H1 (cell line): ENCODE results near the gene CRYGN. TPM values are rescaled to one million over a fixed set of nuclear protein-coding genes. Genes with fewer than 3 reads are reported as not detected.

Experiments
- BACH1 ChIP-seq: IDR thresholded peaks from 2 replicates; pipeline ENCODE4 v1.6.1; 2012; ENCODE audit warnings: low read length, improper control_type of control experiment
- CHD7 ChIP-seq: fragments of 300-600 bp; sonication (generic); IDR thresholded peaks from 2 replicates; pipeline ENCODE4 v1.7.1; 2012; ENCODE audit warnings: low read length, moderate library complexity, mild to moderate bottlenecking, inconsistent platforms; ENCODE audit not compliant: insufficient replicate concordance
- E2F6 ChIP-seq: IDR thresholded peaks from 2 replicates; pipeline ENCODE4 v1.6.1; 2012; ENCODE audit warnings: inconsistent platforms
- EP300 ChIP-seq, 2 experiments: IDR thresholded peaks; 1 replicate in 1 of 2; 2 replicates in 1 of 2; pipeline ENCODE4 v1.6.1; 2011 to 2012; ENCODE audit warnings: low read depth in 2 of 2, low read length in 2 of 2, mild to moderate bottlenecking in 2 of 2, borderline replicate concordance in 1 of 2, inconsistent platforms in 1 of 2, moderate library complexity in 1 of 2
- FOSL1 ChIP-seq: IDR thresholded peaks from 2 replicates; pipeline ENCODE4 v1.6.1; 2011; ENCODE audit warnings: mild to moderate bottlenecking, low read depth, low read length, moderate library complexity; ENCODE audit not compliant: insufficient read depth
- JUND ChIP-seq: IDR thresholded peaks from 2 replicates; pipeline ENCODE4 v1.6.1; 2011; ENCODE audit warnings: mild to moderate bottlenecking, improper control_type of control experiment, low read length
- POLR2A ChIP-seq, 2 experiments: IDR thresholded peaks; 1 replicate in 1 of 2; 2 replicates in 1 of 2; pipeline ENCODE4 v1.6.1; 2011; ENCODE audit warnings: low read depth in 2 of 2, low read length in 2 of 2, mild to moderate bottlenecking in 2 of 2; ENCODE audit errors: control extremely low read depth in 1 of 2
- POU5F1 ChIP-seq: IDR thresholded peaks from 2 replicates; pipeline ENCODE4 v1.6.1; 2011; ENCODE audit warnings: low read depth, mild to moderate bottlenecking, low read length, moderate library complexity
- RBBP5 ChIP-seq: IDR thresholded peaks from 2 replicates; pipeline ENCODE4 v1.7.1; 2012; ENCODE audit warnings: low read depth, mild to moderate bottlenecking, inconsistent platforms, low read length, moderate library complexity, borderline replicate concordance
- SIN3A ChIP-seq, 2 experiments: IDR thresholded peaks in 1 of 2; conservative IDR thresholded peaks in 1 of 2; 2 replicates each; pipeline ENCODE4 v1.6.1; 2011 to 2012; ENCODE audit warnings: low read length in 2 of 2, improper control_type of control experiment in 1 of 2, low read depth in 1 of 2, mild to moderate bottlenecking in 1 of 2
- SP2 ChIP-seq: IDR thresholded peaks from 2 replicates; pipeline ENCODE4 v1.6.1; 2012; ENCODE audit warnings: mild to moderate bottlenecking, low read length, inconsistent platforms
- polyA plus RNA-seq, 7 experiments: library from polyadenylated mRNA; depleted of rRNA in 3 of 7; stranded (reverse) in 5 of 7; unstranded in 2 of 7; fragments of >200 nt in 5 of 7; fragments of 200-250 nt in 2 of 7; gene quantifications; 1 replicate in 5 of 7; 2 replicates in 1 of 7; 4 replicates in 1 of 7; pipeline versions ENCODE4 v1.2.1 to v1.2.3, GENCODE V29; 2011 to 2013; ENCODE audit warnings: missing spikeins in 2 of 7, mixed read lengths in 2 of 7
- total RNA-seq: library from RNA; stranded (reverse); fragmentation: NEBNext Ultra II Directional; extraction: Animal tissue kit (Norgen Biotek cat#: 25700); gene quantifications from 2 replicates; pipeline ENCODE4 v1.2.1, GENCODE V29; 2021

CRYGN gene
- total and polyA plus RNA-seq, 2 of the 8 experiments (the other 6 are each of a cell fraction or from before 2014, with no cell fraction given), result 0.98 to 1.6 TPM

- TF ChIP-seq CHD7, result no peak
- no peak for TF ChIP-seq POU5F1
- no peak for TF ChIP-seq JUND
- TF ChIP-seq SIN3A (conservative IDR thresholded peaks at IDR 0.05 in 1 of 2, IDR thresholded peaks at IDR 0.05 in 1 of 2; ENCODE audit: low read depth in 1 of 2, low read length in 2 of 2), result no peak
- TF ChIP-seq EP300 (IDR thresholded peaks at IDR 0.05; ENCODE audit: borderline replicate concordance in 1 of 2, low read depth in 2 of 2, low read length in 2 of 2), result no peak
- no peak for TF ChIP-seq FOSL1
- no peak for TF ChIP-seq SP2
- TF ChIP-seq BACH1, result no peak
- TF ChIP-seq E2F6, result no peak
- TF ChIP-seq RBBP5, result no peak
- TF ChIP-seq POLR2A (IDR thresholded peaks at IDR 0.05; ENCODE audit: control extremely low read depth in 1 of 2, low read depth in 2 of 2, low read length in 2 of 2), result no peak; a peak in 1 of 3 replicates
Measured at GRCh38 chr7:151461942-151462230, 21.9 kb upstream of the CRYGN start (continued).
